Esophagus (tissue), 2 donors: ENCODE measurements around the gene YBX2. TPM values are rescaled to one million over a fixed set of nuclear protein-coding genes. Genes with fewer than 3 reads are reported as not detected.

ENCODE experiments used
- H3K27ac ChIP-seq, 2 donors: one replicate each; pipeline ENCODE4 v1.5.1; 2013; ENCODE audit warnings: low read depth in 2 of 2, mild to moderate bottlenecking in 2 of 2, inconsistent platforms in 1 of 2, low read length in 1 of 2, moderate library complexity in 1 of 2
- H3K27me3 ChIP-seq, 2 donors: one replicate each; pipeline ENCODE4 v1.6.1; 2013; ENCODE audit warnings: low read length in 2 of 2, control low read depth in 1 of 2, mild to moderate bottlenecking in 1 of 2; ENCODE audit not compliant: insufficient read depth in 2 of 2, control insufficient read depth in 1 of 2
- H3K36me3 ChIP-seq, 2 donors: one replicate each; pipeline ENCODE4 v1.6.1; 2013; ENCODE audit warnings: low read length in 1 of 2; ENCODE audit not compliant: control insufficient read depth in 2 of 2, insufficient read depth in 2 of 2
- H3K4me1 ChIP-seq, 2 donors: one replicate each; pipeline ENCODE4 v1.6.1; 2013; ENCODE audit warnings: low read length in 1 of 2; ENCODE audit not compliant: control insufficient read depth in 2 of 2, insufficient read depth in 2 of 2
- H3K4me3 ChIP-seq, 2 donors: one replicate each; pipeline ENCODE4 v1.5.1; 2013; ENCODE audit warnings: low read length in 2 of 2, mild to moderate bottlenecking in 2 of 2, low read depth in 1 of 2, moderate library complexity in 1 of 2
- H3K9me3 ChIP-seq, 2 donors: one replicate each; pipeline ENCODE4 v1.6.1; 2013; ENCODE audit warnings: mild to moderate bottlenecking in 2 of 2, low read depth in 1 of 2, low read length in 1 of 2, moderate library complexity in 1 of 2; ENCODE audit not compliant: control insufficient read depth in 2 of 2, insufficient read depth in 1 of 2
- WGBS, 2 donors: extraction: QIAGEN DNeasy Blood & Tissue Kit; methylation state at CpG; one replicate each; pipeline ENCODE4 v1.1.7; 2013; 5-methylcytosine and 5-hydroxymethylcytosine counted together
- polyA plus RNA-seq, 2 donors: library from polyadenylated mRNA; stranded (reverse); fragments of 200-250 nt; gene quantifications; one replicate each; pipeline ENCODE4 v1.2.3, GENCODE V29; 2013
- donor health status: healthy with polysubstance abuse.
- donor health status: Bipolar disorder and iron deficiency.

YBX2 gene
- polyA plus RNA-seq, 2 donors, result 2.8 to 13.0 TPM

DNA sequence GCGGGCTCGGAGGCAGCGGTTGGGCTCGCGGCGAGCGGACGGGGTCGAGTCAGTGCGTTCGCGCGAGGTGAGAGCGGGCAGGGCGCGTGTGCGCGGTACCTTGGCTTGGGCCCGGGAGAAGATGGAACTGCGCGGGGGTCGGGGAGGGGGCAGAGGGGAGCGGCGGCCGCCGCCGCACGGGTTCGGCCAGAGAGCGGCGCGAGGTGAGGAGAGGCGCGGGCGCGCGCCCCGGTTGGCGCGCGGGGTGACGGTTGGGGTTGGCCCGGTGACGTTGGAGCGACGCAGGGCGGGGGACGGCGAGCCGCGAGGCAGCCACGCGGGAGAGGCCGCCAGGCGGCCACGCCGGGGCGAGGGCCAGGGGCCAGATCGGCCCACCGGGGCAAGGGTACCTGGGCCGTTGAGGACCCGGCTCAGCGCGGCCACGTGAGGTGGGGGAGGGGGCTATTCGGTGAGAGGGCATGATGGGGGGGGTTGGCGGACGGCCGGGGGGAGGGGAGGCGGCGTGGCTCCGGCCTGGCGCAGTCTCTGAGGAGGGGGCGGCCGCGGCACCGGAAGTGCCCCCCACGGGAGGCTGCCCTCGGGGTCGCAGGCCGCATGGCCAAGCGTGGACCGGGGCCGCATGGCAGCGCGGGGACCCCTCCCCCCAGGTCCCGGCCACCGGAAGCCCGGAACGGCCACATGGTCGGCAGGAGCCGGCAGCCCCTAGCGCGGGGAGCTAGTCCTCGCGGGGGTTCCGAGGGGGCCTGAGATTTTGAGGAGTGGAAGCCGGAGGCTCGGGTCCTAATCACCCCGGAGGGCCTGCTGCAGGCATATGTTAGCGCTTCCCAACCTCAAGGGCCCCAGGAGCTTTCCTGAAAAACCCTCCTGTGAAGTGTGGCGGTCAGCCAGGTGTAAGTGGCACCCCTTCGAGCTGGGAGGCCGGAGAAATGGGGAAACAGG is 13.5 kb upstream of the YBX2 start:
- 1% methylated on average over 67 to 104 of the region's 104 CpGs for WGBS, 2 donors

DNA sequence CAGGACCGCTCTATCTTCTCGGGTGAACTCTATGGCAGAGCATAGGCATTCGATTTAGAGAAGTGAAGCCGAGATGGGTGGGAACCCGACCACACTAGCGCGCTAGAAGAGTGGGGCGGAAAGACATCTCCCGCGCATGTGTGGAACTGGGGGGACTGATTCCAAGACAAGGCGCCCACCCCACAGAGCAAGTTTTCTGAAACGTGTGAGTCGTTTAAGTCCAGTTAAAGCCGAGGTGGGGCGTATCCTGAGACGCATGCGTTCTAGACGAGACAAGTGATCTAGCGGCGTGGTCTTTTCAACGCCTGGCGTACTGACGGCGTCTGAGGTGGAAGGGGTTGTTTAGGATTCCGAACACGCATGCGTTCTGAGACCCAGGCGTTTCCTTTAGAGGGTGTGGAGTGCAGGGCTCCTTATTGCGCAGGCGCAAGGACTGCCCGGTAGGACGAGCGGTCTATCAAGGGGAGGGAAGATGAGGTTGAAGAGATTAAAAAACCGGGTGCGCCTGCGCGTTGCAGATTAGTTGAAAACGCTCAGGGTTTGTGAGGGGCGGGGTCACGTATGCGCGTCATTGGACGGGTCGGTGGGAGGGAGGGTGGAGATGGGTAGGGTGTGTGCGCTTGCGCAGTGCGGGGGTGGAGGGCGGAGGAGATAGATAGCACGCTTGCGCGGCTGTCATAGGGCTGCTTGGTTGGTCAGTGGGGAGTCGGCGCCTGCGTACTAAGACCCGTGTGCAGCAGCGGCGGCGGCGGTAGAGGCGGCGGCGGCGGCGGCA is 12.7 kb upstream of the YBX2 start, which contains the start of gene EIF5A:
Gene EIF5A (plus strand): TSS at position 718 of the 775 bp plus-strand sequence. CDS start 2,008 bp downstream, outside the sequence.
- no peaks in the 10 kb centered on the region for H3K9me3 ChIP-seq

More for the DNA sequence above, 13.5 kb upstream of the YBX2 start:
- Histone ChIP-seq H3K27ac (peak overlapping the region; percentile 100), H3K36me3 (peaks cover 14 to 23% of the 10 kb centered on the region in 2 donors), H3K27me3 (no peaks in the 10 kb centered on the region), H3K4me3 (peak overlapping the region; percentile 91 to 94), H3K4me1 (peaks cover 2 to 9% of the 10 kb centered on the region in 2 donors), H3K9me3 (no peaks in the 10 kb centered on the region)

DNA sequence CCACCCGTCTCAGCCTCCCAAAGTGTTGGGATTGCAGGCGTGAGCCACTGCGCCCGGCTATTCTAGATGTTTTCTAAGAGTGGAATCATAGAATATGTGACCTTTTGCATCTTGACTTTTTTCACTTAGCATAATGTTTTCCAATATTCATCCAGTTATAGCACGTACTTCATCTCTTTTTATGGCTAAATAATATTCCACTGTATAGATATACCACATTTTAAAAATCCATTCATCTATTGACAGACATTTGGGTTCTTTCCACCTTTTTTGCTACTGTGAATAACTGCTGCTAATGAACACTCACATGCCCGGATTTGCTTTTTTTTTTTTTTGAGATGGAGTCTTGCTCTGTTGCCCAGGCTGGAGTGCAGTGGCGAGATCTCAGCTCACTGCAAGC is 9.7 kb upstream of the YBX2 start:
- no peaks in the 10 kb centered on the region for H3K4me1 ChIP-seq
- no peak overlapping the region for H3K27ac ChIP-seq
- 95 to 98% methylated on average over 7 of the region's 7 CpGs for WGBS, 2 donors
- no peaks in the 10 kb centered on the region for H3K36me3 ChIP-seq
- no peaks in the 10 kb centered on the region for H3K9me3 ChIP-seq
- no peak overlapping the region for H3K4me3 ChIP-seq
- H3K27me3 ChIP-seq, result no peaks in the 10 kb centered on the region

More for the DNA sequence above, 12.7 kb upstream of the YBX2 start, which contains the start of gene EIF5A:
- peaks cover 2 to 9% of the 10 kb centered on the region in 2 donors for H3K4me1 ChIP-seq
- peak within 1 kb of the TSS; percentile 91 to 94 for H3K4me3 ChIP-seq
- no peaks in the 10 kb centered on the region for H3K27me3 ChIP-seq
- H3K27ac ChIP-seq, result peak within 1 kb of the TSS; percentile 100
- WGBS, 2 donors, result 0 to 1% methylated on average over 64 of the region's 64 CpGs
- peaks cover 7 to 15% of the 10 kb centered on the region in 2 donors for H3K36me3 ChIP-seq

DNA sequence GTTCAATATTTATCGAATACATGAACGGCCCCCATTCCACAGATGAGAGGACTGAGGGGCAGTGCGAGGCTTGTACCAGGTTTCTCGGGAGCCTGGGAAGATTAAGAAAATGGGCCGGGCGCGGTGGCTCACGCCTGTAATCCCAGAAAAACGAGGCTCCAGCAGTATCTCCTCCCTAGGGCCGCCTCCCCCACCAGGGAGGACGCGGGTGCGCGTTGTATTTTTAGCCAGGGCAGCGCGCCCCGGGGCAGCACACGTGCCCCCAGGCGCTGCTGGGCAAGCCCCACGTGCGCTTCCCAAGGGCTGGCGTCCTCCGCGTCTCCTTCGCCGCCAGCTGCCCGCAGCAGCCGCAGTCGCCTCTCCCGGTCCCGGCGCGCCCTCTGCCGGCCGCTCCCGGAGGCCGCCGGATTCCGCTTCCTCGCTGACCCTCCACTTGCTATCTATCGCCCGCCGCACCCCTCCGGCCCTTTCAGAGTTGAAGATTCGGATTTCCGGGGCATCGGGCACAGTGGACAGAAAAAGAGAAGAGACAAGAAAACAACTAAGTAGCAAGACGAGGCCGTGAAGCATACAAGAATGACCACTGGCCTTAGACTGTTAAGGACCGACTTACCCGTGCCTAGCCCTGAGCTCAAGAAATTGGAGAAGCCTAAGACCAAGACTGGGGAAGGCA is 1.9 kb upstream of the YBX2 start:
- H3K4me1 ChIP-seq, result peaks cover 16 to 17% of the 10 kb centered on the region in 2 donors
- no peaks in the 10 kb centered on the region for H3K27me3 ChIP-seq
- no peak overlapping the region for H3K4me3 ChIP-seq

DNA sequence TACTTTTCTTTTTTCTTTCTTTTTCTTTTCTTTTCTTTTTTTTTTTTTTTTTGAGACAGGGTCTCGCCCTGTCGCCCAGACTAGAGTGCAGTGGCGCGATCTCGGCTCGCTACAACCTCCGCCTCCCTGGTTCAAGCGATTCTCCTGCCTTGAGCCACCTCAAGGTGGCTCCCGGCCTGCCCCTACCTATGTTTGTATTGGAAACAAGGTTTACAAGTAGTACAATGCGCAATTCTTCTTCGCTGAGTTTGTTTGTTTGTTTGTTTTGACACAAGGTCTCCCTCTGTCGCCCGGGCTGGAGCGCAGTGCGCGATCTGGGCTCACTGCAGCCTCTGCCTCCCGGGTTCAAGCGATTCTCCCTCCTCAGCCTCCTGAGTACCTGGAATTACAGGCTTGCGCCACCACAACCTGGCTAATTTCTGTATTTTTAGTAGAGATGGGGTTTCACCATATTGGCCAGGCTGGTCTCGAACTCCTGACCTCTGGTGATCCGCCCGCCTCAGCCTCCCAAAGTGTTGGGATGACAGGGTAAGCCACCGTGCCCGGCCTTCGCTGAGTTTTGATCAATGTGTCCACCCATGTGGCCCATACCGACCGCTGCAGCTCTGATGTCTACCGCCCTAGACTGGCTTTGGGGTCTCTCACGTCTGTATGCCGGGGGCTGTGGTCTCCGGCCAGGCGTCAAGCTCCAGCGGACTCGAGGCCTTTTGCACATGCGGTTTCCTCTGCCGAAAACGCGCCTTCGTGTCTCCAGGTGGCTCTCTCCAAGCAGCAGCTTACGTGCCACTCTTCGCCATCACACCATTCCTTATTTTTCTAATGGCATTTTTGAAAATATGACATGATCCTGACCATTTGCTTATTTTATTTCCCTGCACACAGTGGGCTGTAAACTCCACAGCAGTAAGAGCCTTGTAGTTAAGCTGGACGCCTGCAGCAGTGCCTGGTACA is 1.1 kb upstream of the YBX2 start:
- Histone ChIP-seq H3K4me3 (peak overlapping the region; percentile 26 to 36), H3K27me3 (no peaks in the 10 kb centered on the region), H3K4me1 (peaks cover 16 to 17% of the 10 kb centered on the region in 2 donors), H3K9me3 (no peaks in the 10 kb centered on the region), H3K27ac (peak overlapping the region; percentile 25 to 62), H3K36me3 (no peaks in the 10 kb centered on the region)
- WGBS, 2 donors, result 58 to 60% methylated on average over 40 to 42 of the region's 42 CpGs

More for the DNA sequence above, 1.9 kb upstream of the YBX2 start:
- 3 to 4% methylated on average over 51 of the region's 51 CpGs for WGBS, 2 donors
- Histone ChIP-seq H3K9me3 (no peaks in the 10 kb centered on the region), H3K27ac (peak overlapping the region; percentile 25 to 62), H3K36me3 (no peaks in the 10 kb centered on the region)

DNA sequence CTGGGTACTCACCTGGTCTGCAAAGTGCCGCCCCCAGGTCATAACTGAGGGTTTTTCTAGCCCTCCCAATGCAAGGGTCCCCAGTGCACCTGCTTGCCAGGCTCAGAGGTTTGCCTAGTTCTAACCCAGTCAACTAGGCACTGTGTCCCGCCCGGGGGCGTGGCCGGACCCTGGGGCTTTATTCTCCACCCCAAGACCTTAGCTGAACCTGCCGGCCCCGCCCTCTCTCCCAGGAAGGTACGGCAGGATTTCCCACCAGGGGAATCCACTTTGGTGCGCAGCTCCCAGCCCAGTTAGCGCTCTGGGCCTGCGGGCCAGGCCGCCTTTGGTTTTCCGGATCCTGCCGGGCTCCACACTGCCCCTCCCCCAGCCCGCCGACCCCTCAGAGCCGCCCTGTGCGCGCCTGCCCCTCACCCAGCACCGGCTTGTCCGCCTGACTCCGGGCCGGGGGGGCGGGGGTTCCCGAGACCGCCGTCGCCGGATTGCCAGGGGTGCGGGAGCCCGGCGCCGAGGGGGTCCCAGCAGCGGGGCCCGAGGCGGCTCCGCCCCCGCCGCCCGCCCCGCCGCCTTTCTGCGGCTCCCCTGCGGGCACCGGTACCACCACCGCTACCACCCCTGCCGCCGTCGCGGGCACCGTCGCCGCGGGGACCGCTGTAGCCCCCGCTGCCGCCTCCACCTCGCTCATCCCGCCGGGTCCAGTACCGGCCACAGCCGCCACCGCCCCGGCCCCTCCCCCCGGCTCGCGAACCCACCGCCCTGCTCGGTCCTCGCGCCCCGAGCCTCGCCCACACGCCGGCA is 424 bp downstream of the YBX2 start:
- H3K27me3 ChIP-seq, result no peaks in the 10 kb centered on the region
- H3K27ac ChIP-seq, result peak overlapping the region; percentile 53 to 86
- WGBS, 2 donors, result 5 to 7% methylated on average over 38 to 75 of the region's 75 CpGs
- no peaks in the 10 kb centered on the region for H3K36me3 ChIP-seq
- H3K4me1 ChIP-seq, result peaks cover 16 to 17% of the 10 kb centered on the region in 2 donors
- peak overlapping the region; percentile 26 to 27 for H3K4me3 ChIP-seq
- H3K9me3 ChIP-seq, result no peaks in the 10 kb centered on the region

DNA sequence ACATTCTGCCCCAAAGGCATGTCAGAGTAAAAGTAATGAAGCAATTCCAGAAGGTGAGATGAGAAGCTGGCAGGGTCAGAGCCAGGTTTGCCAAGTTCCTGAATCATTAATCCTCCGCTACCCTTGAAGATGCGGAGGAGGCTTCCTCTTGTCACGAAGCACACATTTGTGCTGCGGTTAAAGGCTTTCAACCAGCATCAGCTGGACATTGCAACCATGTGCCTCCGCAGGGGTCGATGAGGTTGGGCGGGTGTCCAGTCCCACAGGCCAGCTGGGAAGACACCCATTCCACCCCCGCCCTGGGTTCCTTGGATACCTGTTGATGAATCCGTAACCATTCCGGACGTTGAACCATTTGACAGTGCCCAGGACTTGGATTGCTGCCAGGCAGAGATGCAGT is 1.3 kb downstream of the YBX2 start:
- H3K27ac ChIP-seq, result peak overlapping the region; percentile 32 to 86
- peaks cover 16 to 17% of the 10 kb centered on the region in 2 donors for H3K4me1 ChIP-seq
- H3K27me3 ChIP-seq, result no peaks in the 10 kb centered on the region
- H3K9me3 ChIP-seq, result no peaks in the 10 kb centered on the region
- 47 to 65% methylated on average over 11 of the region's 11 CpGs for WGBS, 2 donors
- H3K36me3 ChIP-seq, result no peaks in the 10 kb centered on the region
- H3K4me3 ChIP-seq, result no peak overlapping the region

DNA sequence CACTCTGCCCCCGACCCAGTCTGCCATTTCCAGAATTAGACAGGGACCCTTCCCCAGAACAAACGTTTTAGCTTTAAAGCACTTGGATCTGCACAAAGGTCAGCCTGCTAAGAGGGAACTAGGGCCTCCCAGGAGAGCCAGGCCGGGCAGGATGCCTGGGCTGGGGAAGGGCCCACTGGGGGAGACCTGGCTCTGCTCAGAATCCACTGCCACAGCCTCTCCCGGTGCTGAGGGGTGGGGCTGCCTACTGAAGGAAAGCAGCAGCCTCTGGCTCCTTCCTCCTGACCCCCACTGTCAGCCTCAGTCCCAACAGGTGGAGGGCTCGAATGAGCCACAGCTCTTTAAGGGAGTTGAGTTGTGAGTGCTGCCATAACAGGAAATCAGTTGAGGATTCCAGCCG is 1.7 kb downstream of the YBX2 start:
- H3K4me1 ChIP-seq, result peaks cover 16 to 17% of the 10 kb centered on the region in 2 donors
- no peak overlapping the region for H3K4me3 ChIP-seq
- no peaks in the 10 kb centered on the region for H3K9me3 ChIP-seq
- H3K36me3 ChIP-seq, result no peaks in the 10 kb centered on the region
- no peaks in the 10 kb centered on the region for H3K27me3 ChIP-seq
- WGBS, 2 donors, result 14 to 26% methylated on average over 6 of the region's 6 CpGs
- peak overlapping the region; percentile 32 to 86 for H3K27ac ChIP-seq
